GM10266 (cell line): ENCODE measurements around the gene AGPAT2.

Experiments
- DNase-seq: peaks from one replicate; pipeline ENCODE4 v3.0.0; 2012; ENCODE audit errors: extremely low spot score
- TF ChIP-seq, protein P1 (sequence below): IDR thresholded peaks from 2 replicates; pipeline ENCODE4 v1.5.1; 2012; ENCODE audit warnings: mild to moderate bottlenecking, low read depth; ENCODE audit not compliant: control insufficient read depth, insufficient read depth; ENCODE audit errors: missing control alignments

Gene AGPAT2

DNA sequence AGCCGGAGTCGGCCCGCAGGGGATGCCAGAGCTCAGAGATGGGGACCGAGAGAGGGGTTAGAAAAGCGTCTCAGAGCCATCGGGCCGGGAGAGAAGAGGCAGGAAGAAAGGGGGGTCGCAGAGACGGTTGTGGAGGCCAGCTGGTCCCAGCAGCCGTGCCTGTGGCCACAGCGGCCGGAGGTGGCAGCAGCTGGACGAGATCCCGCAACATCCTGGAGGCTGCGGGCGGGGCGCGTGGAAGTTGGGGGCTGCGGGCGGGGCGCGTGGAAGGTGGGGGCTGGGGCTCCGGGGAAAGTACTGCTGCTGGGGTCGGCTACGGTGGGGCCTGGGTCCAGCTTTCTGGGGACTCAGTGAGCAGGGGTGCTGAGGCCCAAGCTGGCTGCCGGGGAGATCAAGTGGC, 59.0 kb downstream of the AGPAT2 start:
- no peak for DNase-seq
- TF ChIP-seq, protein P1, sequence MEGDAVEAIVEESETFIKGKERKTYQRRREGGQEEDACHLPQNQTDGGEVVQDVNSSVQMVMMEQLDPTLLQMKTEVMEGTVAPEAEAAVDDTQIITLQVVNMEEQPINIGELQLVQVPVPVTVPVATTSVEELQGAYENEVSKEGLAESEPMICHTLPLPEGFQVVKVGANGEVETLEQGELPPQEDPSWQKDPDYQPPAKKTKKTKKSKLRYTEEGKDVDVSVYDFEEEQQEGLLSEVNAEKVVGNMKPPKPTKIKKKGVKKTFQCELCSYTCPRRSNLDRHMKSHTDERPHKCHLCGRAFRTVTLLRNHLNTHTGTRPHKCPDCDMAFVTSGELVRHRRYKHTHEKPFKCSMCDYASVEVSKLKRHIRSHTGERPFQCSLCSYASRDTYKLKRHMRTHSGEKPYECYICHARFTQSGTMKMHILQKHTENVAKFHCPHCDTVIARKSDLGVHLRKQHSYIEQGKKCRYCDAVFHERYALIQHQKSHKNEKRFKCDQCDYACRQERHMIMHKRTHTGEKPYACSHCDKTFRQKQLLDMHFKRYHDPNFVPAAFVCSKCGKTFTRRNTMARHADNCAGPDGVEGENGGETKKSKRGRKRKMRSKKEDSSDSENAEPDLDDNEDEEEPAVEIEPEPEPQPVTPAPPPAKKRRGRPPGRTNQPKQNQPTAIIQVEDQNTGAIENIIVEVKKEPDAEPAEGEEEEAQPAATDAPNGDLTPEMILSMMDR: no peak

DNA sequence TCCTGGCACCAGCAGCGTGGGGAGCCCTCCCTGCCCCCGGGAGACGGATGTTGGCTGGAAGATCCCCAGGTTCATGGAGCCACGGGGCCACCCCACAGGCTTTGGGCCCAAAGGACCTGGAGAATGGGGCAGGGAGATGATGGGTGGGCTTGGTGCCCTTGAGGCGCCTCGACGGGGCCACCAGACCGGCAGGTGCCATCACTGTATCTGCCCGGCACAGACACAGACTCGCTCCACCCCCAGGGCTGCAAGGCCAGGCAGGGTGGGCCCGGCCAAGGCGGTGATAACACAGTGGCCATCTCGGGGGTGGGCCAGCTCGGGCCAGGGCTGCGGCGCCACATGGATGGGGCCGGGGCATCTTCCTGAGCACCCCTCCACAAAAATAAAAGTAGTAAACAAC, 59.6 kb downstream of the AGPAT2 start:
- DNase-seq: no peak
- TF ChIP-seq, protein P1: no peak

DNA sequence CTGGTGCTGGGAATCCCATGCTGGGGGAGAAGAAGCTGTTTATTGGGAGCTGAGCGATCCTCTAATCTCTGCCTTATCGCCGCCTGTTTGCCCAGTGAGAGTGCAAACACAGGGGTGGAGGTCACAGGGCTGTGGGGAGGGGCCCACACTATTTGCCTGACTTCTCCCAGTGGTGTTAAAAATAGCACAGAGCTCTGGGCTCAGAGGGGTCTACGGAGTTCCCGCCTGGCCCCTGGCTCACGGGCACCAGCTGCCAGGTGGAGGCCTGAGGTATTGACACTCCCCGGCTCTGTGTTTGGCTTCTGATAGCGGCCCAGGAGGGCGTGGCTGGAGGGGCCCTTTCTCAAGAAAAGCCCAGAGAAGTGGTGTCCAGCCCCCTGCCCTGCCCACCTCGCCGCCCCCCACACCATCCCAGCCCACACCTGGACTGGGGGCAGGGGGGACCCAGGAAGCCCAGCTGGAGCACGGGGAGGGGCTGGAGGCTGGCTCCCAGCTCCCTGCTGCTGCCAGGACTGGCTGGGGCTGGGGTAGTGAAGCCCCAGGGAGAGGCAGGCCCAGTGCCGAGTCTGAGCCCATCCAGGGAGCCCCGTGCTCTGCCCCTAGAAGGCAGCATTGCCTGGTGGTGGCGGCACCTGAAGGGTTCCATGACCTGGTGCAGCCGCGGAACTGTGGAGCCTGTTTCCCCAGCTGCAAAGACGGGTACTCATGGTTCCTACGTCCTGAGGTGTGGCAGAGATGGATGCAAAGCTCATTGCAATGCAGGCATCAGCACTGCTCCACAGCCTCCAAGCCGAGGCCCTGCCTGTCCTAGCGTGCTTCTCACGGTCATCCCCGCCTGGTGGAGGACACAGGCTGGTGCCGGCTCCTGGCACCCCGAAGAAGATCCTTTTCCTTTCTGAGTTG, 60.3 kb downstream of the AGPAT2 start:
- TF ChIP-seq, protein P1: no peak
- no peak for DNase-seq

DNA sequence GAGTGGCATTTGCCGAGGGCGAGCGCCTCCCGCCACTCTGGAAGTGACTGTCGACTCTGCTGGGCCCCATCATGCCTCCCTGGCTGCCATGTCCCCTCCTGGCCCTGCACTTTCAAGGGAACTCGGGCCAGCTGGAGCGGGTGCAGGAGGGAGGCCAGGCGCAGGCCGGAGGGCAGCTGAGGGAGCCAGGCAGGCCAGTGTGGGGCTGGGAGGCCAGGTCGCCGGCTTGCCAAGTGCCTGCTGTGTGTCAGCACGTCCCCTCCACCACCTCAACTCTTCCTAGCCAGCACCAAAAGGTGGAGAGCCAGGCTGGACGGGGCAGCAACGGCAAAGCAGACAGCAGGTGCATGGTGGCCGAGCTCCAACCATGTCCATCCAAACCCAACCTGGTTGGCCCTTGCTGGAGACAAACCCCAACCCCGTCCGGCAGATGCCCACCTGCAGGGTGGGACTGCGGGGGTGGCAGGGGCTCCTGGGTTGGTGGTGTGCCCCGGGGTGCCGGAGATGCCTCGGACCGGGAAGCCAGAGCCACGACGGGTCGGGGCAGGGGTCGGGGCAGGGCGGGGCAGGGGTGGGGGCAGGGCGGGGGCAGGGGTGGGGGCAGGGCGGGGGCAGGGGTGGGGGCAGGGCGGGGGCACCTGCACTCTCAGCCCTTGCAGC, 61.1 kb downstream of the AGPAT2 start:
- TF ChIP-seq, protein P1: no peak
- no peak for DNase-seq

DNA sequence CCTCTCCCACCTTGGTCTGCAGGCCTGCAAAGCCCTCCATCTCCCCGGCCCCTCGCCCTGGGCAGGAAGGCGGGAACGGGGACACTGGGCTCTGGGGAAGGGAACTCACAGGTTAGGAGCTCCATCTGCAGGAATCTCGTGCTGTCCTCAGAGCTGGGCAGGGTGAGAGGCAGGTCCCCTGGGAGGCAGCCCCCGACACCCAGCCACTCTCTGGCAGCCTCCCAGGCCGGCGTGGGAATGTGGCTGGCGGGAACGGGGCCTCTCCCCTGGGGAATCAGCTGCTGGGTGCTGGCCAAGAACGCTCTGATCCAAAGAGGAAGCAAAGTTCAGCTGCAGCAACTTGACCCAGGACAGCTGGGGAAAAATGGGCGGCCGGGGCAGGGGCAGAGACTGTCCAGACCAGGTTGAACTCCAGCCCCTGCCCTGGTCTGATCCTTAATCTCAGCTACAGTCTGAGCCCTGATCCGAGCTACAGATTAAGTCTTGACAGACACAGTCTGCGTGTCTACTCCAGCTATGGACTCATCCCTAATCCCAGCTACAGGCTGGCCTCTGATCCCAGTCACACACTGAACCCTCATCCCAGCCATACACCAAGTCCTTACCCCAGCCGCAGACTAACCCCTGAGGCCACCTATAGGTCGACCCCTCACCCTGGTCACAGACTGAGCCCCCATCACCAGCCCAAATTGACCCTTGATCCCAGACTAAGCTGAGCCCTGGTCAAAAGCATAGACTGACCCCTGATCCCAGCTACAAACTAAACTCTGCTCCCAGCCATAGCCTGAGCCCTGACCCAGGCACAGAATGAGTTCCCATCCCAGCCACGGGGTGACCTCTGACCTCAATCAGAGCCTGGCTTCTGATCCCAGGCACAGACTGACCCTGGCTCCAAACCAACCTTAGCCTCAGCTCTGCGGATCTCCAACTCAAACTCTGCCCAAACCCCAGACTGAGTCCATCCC, 61.9 kb downstream of the AGPAT2 start:
- TF ChIP-seq, protein P1: peak; percentile 46
- DNase-seq: peak; percentile 84

DNA sequence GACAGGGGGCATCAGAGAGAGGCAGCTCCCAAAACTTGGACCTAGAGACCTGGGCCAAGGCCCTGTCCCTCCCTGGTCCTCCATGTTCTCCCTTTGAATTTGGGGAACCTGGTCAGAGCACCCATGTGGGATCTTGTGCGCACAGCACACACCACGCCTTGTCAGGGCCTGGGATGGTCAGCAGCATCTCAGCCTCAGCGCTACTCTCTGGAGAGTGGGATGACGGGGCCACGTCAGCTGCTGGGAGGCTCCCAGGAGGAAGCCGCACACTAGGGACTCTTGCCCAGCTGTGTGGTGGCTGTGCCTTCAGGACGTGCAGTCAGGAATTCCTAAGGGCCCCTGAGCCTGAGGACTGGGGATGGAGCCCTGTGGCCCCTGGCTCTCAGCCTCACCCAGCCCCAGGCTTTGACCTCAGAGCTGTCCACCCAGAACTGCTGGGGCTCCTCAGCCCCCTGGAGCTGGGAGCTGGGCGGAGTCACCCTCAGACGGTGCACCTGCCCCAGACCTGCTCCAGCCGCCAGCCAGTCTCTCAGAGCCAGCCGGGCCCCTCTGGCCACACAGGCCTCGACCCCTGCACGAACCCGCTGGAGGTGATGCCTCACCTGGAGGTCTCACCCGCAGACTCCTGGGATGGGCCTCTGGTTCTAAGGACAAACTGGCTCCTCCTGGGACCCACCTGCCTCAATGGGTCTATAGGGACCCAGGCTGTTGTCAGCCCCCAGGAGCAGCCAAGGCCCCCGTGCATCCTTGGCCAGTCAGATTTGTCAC, 62.9 kb downstream of the AGPAT2 start:
- no peak for DNase-seq
- TF ChIP-seq, protein P1: no peak
